ENCODE results near the gene CWH43.
"Not testable (repeated sequence)": the region's sequence is repeated elsewhere in the genome, so short reads cannot be mapped to it uniquely, and the experiment has no call there.

Gene CWH43

GRCh38 chr4:48974979-48975640 lies 11.0 kb upstream of the CWH43 start:
- DNase-seq (ENCODE audit: low read depth, low spot score) = no peak

- no peak for DNase-seq (ENCODE audit: low read depth, low spot score)
Observed at GRCh38 chr4:48976041-48976440, 10.0 kb upstream of the CWH43 start.

DNA sequence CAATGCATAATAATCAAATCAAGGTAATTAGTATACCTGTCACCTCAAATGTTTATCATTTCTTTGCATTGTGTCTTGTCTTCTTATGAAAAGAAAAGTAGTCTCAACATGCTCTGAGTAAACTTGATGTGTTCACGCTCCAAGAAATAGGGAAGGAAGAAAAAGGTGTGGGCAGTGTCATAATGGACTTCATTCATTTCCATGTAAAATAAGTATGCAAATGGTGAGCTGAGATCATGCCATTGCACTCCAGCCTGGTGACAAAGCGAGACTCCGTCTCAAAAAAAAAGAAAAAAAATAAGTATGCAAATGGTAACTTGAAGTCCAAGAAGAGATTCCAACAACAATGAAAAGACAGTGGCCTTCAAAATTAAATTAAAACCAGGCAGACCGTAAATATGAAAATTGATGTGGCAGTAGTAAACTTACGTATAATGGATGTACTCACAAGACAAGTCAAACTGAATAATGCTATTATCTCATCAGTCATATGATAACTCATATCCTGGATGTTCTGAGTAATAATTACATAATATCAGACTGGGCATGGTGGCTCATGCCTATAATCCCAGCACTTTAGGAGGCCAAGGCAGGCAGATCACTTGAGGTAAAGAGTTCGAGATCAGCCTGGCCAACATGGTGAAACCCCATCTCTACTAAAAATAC lies 6.0 kb upstream of the CWH43 start:
- no peak for DNase-seq (ENCODE audit: low read depth, low spot score)

GRCh38 chr4:48984005-48984404 lies 2.1 kb upstream of the CWH43 start:
- not testable (repeated sequence) for DNase-seq (ENCODE audit: low read depth, low spot score)

- DNase-seq (ENCODE audit: low read depth, low spot score) = no peak
Observed at GRCh38 chr4:48985602-48985975, 486 bp upstream of the CWH43 start.

DNA sequence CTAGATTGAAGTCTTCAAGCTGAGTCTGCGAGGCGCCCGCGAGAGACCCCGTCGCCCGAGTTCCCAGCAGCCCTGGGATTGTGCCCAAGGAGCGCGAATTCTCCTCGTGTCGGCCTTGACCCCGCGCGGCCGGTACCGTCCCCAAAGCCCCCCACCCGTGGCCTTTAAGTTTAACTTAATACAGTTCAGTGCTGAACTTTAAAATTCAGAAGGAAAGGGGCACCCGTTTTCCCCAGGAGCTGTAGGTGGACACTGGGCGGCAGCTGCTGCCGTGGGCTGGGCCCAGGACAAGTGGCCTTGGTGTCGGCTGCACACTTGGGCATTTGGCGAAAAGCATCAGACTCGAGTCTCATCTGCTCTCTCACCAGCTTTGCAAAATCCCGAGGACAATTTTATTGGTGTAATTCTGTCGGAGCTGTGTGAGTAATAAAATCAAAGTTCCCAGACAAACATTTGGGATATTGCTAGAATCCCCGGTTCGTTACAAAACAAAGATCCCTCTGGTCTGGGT lies 634 bp downstream of the CWH43 start:
- no peak for DNase-seq (ENCODE audit: low read depth, low spot score)

GRCh38 chr4:48989461-48990203 lies 3.6 kb downstream of the CWH43 start:
- no peak for DNase-seq (ENCODE audit: low read depth, low spot score)

DNA sequence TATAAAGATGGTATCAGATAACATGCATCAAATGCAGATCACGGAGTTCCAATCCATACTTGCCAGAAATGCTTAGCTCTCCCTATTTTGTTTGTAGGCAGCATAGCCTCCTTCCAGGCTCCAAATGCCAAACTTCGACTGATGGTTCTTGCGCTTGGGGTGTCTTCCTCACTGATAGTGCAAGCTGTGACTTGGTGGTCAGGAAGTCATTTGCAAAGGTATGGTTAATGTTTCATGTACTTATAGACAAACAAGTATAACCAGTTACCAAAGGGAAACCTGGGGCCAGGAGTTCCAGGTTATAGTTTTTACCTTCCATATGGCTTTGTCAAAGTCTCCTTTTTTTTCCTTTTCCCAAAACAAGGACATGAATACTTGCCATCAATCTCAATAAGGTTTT lies 5.3 kb downstream of the CWH43 start:
- DNase-seq (ENCODE audit: low read depth, low spot score) = no peak

- no peak for DNase-seq (ENCODE audit: low read depth, low spot score)
Observed at GRCh38 chr4:48997962-48998361, 11.9 kb downstream of the CWH43 start.

DNA sequence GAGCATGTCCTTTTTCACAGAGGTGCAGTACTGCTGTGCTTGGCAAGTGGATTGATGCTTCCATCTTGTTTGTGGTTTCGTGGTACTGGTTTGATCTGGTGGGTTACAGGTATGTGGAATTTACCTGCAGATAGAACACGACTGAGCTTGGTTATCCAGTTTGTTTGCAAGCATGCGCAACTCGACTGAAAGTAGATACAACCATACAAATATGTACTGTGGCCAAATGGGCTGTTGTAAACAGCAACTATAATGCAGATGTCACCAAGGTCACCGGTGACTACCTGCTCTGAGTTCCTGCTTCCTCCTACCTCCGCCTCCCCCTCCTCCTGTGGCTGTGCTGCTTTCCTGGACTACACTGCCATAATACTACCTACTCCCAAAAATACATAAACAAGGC lies 12.4 kb downstream of the CWH43 start:
- DNase-seq (ENCODE audit: low read depth, low spot score) = no peak

DNA sequence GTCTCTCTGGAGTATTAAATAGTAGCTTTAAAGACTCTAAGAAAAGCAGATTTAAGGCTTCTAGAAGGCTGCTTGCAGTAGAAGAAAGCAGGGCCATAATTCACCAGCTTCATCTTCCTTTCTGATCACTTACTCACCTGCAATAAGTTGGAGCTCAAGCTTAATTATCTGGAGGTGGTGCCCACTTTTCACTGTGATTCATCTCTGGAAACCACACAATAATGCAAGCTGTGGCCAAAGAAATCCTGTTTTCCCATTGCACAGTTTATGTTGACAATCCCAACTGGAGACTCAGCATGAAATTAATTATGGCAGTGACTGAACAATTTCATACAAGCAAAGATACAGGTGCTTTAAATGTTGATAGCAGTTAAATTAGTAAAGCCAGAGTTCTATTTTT lies 14.7 kb downstream of the CWH43 start:
- no peak for DNase-seq (ENCODE audit: low read depth, low spot score)

DNA sequence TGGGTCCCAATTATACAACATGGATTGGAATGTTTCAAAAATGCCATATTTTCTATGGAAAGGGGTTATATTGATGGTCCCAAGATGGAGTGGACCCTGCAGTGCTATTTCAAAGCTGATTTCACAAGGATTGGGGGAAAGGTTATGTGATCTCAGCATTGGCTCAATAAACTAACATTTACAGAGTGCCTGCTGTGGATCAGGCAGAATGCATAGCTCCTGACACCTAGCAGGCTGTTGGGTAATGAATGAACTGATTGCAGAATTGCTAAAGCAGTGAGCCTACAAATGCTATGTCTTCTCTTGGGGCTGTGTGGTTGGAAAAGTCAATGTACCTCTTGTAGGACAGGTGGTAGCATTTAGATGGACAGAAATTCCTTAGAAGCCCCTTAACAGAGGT lies 16.9 kb downstream of the CWH43 start:
- no peak for DNase-seq (ENCODE audit: low read depth, low spot score)

- DNase-seq (ENCODE audit: low read depth, low spot score) = no peak
Observed at GRCh38 chr4:49018718-49019295, 32.7 kb downstream of the CWH43 start.

GRCh38 chr4:49032440-49033161 lies 46.5 kb downstream of the CWH43 start:
- DNase-seq (ENCODE audit: low read depth, low spot score) = peak; percentile 19

- DNase-seq (ENCODE audit: low read depth, low spot score) = no peak
Observed at GRCh38 chr4:49036528-49036927, 50.5 kb downstream of the CWH43 start.

- DNase-seq (ENCODE audit: low read depth, low spot score) = no peak
Observed at GRCh38 chr4:49044270-49044669, 58.2 kb downstream of the CWH43 start.

DNA sequence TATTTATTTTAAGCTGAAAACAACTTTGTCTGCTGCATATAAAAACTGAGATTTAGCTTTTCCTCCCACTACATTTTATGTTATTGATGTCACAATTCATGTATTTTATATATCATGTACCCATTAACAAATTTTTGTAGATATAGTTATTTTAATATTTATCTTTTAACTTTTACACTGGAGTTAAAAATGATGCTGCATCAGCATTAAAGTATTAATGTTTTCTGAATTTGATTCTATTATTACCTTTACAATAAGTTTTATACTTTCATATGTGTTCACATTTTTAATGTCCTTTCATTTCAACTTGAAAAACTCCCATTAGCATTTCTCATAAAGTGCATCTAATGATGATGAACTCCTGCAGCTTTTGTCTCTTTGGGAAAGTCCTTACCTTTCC lies 72.2 kb downstream of the CWH43 start:
- no peak for DNase-seq (ENCODE audit: low read depth, low spot score)

DNA sequence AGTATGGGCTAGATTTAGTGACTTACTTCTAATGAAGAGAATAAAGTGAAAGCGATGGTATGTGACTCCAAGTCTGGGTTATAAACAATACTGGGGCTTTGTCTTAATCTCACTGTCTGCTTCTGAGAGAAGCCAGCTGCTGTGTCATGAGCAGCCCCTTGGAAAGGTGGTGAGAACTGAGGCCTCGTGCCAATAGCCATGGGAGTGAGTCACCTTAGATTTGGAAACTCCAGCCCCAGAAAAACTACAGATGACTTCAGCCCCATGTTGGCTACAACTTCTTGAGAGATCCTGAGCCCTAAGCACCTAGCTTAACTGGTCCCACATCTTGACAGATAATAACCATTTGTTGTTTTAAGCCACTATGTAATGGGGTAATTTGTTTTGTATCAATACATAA lies 77.6 kb downstream of the CWH43 start:
- no peak for DNase-seq (ENCODE audit: low read depth, low spot score)

- DNase-seq (ENCODE audit: low read depth, low spot score) = not testable (repeated sequence)
Observed at GRCh38 chr4:49072196-49072595, 86.1 kb downstream of the CWH43 start.

DNA sequence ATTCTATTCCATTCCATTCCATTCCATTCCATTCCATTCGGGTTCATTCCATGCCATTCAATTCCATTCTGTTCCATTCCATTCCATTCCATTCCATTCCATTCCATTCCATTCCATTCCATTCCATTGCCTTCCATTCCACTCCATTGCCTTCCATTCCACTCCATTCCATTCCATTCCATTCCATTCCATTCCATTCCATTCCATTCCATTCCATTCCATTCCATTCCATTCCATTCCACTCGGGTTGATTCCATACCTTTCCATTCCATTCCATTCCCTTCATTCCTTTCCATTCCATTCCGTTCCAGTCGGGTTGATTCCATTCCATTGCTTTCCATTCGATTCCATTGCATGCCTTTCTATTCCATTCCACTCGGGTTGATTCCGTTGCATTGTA lies 105.8 kb downstream of the CWH43 start:
- DNase-seq (ENCODE audit: low read depth, low spot score) = not testable (repeated sequence)

DNA sequence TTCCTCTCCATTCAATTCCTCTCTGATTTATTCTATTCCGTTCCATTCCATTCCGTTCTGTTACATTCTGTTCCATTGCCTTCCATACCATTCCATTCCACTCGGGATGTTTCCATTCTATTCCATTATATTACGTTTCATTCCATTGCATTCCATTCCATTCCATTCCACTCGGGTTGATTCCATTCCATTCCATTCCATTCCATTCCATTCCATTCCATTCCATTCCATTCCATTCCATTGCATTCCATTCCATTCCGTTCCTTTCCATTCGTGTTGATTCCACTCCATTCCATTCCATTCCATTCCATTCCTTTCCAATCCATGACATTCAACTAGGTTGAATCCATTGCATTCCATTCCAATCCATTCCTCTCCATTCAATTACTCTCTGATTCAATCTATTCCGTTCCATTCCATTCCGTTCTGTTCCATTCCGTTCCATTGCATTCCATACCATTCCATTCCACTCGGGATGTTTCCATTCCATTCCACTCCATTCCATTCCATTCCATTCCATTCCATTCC lies 106.6 kb downstream of the CWH43 start:
- DNase-seq (ENCODE audit: low read depth, low spot score) = not testable (repeated sequence)
